Measurements from ENCODE around the gene ATP10A.

ATP10A gene

GRCh38 chr15:25909806-25910205 lies 46.7 kb upstream of the ATP10A start:
- Histone ChIP-seq H3K9me2 (replicated peaks; ENCODE audit: insufficient read depth, low read length) (no peaks in the 10 kb centered on the region), H3K4me2 (ENCODE audit: low read depth, low read length) (no peak overlapping the region), H2AFZ (ENCODE audit: low read length) (no peak overlapping the region), H3K4me3 (ENCODE audit: low read length) (no peak overlapping the region), H3K9me3 (replicated peaks; ENCODE audit: insufficient read depth, low read length) (no peaks in the 10 kb centered on the region), H3K4me1 (ENCODE audit: low read length) (no peaks in the 10 kb centered on the region), H3F3A (ENCODE audit: insufficient read depth, low read length) (no peaks in the 10 kb centered on the region), H3K36me3 (replicated peaks; ENCODE audit: insufficient read depth, low read length) (no peaks in the 10 kb centered on the region), H3K27me3 (replicated peaks; ENCODE audit: insufficient read depth, low read length) (no peaks in the 10 kb centered on the region), H4K20me1 (ENCODE audit: insufficient read depth, low read length) (no peaks in the 10 kb centered on the region), H3K27ac (ENCODE audit: low read length) (no peak overlapping the region), H3K79me2 (ENCODE audit: low read length) (no peaks in the 10 kb centered on the region), H3K9ac (ENCODE audit: low read length) (no peak overlapping the region)
- no peak for DNase-seq
- TF ChIP-seq CTCF (IDR thresholded peaks at IDR 0.05; ENCODE audit: low read length) (no peak), EZH2 (optimal IDR thresholded peaks at IDR 0.05; ENCODE audit: low read depth, low read length) (no peak), EZH2phosphoT487 (IDR thresholded peaks at IDR 0.05; ENCODE audit: low read length) (no peak)

- no peak for DNase-seq
- H3K36me3 ChIP-seq (replicated peaks; ENCODE audit: insufficient read depth, low read length): no peaks in the 10 kb centered on the region
- H3K27ac ChIP-seq (ENCODE audit: low read length): no peak overlapping the region
- no peaks in the 10 kb centered on the region for H3F3A ChIP-seq (ENCODE audit: insufficient read depth, low read length)
- no peak overlapping the region for H3K4me3 ChIP-seq (ENCODE audit: low read length)
- no peak overlapping the region for H2AFZ ChIP-seq (ENCODE audit: low read length)
- H3K4me2 ChIP-seq (ENCODE audit: low read depth, low read length): no peak overlapping the region
- H3K79me2 ChIP-seq (ENCODE audit: low read length): no peaks in the 10 kb centered on the region
- no peak overlapping the region for H3K9ac ChIP-seq (ENCODE audit: low read length)
- H3K9me3 ChIP-seq (replicated peaks; ENCODE audit: insufficient read depth, low read length): no peaks in the 10 kb centered on the region
- H4K20me1 ChIP-seq (ENCODE audit: insufficient read depth, low read length): no peaks in the 10 kb centered on the region
- TF ChIP-seq CTCF (IDR thresholded peaks at IDR 0.05; ENCODE audit: low read length) (no peak), EZH2phosphoT487 (IDR thresholded peaks at IDR 0.05; ENCODE audit: low read length) (no peak), EZH2 (optimal IDR thresholded peaks at IDR 0.05; ENCODE audit: low read depth, low read length) (no peak)
- H3K9me2 ChIP-seq (replicated peaks; ENCODE audit: insufficient read depth, low read length): no peaks in the 10 kb centered on the region
- no peaks in the 10 kb centered on the region for H3K27me3 ChIP-seq (replicated peaks; ENCODE audit: insufficient read depth, low read length)
- no peaks in the 10 kb centered on the region for H3K4me1 ChIP-seq (ENCODE audit: low read length)
These were observed 46.2 kb upstream of the ATP10A start for GRCh38 chr15:25909325-25909724.

- H4K20me1 ChIP-seq (ENCODE audit: insufficient read depth, low read length): no peaks in the 10 kb centered on the region
- H3K4me2 ChIP-seq (ENCODE audit: low read depth, low read length): no peak overlapping the region
- no peak overlapping the region for H3K9ac ChIP-seq (ENCODE audit: low read length)
- H3K36me3 ChIP-seq (replicated peaks; ENCODE audit: insufficient read depth, low read length): no peaks in the 10 kb centered on the region
- H3K4me1 ChIP-seq (ENCODE audit: low read length): no peaks in the 10 kb centered on the region
- no peaks in the 10 kb centered on the region for H3K27me3 ChIP-seq (replicated peaks; ENCODE audit: insufficient read depth, low read length)
- H3K9me3 ChIP-seq (replicated peaks; ENCODE audit: insufficient read depth, low read length): no peaks in the 10 kb centered on the region
- H3K9me2 ChIP-seq (replicated peaks; ENCODE audit: insufficient read depth, low read length): no peaks in the 10 kb centered on the region
- no peaks in the 10 kb centered on the region for H3K79me2 ChIP-seq (ENCODE audit: low read length)
- TF ChIP-seq CTCF (IDR thresholded peaks at IDR 0.05; ENCODE audit: low read length) (no peak), EZH2phosphoT487 (IDR thresholded peaks at IDR 0.05; ENCODE audit: low read length) (no peak), EZH2 (optimal IDR thresholded peaks at IDR 0.05; ENCODE audit: low read depth, low read length) (no peak)
- no peaks in the 10 kb centered on the region for H3F3A ChIP-seq (ENCODE audit: insufficient read depth, low read length)
- no peak overlapping the region for H3K4me3 ChIP-seq (ENCODE audit: low read length)
- DNase-seq: no peak
- no peak overlapping the region for H3K27ac ChIP-seq (ENCODE audit: low read length)
- H2AFZ ChIP-seq (ENCODE audit: low read length): no peak overlapping the region
These were observed 42.0 kb upstream of the ATP10A start for GRCh38 chr15:25905140-25905539.

All from MM.1S (cell line).